ENCODE results near the gene ERP44.
"Not testable (repeated sequence)": the region's sequence is repeated elsewhere in the genome, so short reads cannot be mapped to it uniquely, and the experiment has no call there.

The ERP44 gene

GRCh38 chr9:99999797-100000196, 99.0 kb downstream of the ERP44 start:
- DNase-seq (ENCODE audit: low spot score) = no peak
- in situ Hi-C loops (cut with MboI; ENCODE audit: low sequenced_read_pairs, unreplicated experiment) = loop anchor here (25.0 kb wide), 1 partner anchor 737 kb away; no protein-coding TSS in a partner anchor
- TF ChIP-seq CTCF (IDR thresholded peaks at IDR 0.05; ENCODE audit: borderline replicate concordance, control extremely low read depth, extremely low read depth, insufficient read depth, missing control alignments) = no peak

GRCh38 chr9:99998866-99999265, 99.9 kb downstream of the ERP44 start:
- no peak for DNase-seq (ENCODE audit: low spot score)
- in situ Hi-C loops (cut with MboI; ENCODE audit: low sequenced_read_pairs, unreplicated experiment) = no loop called here
- TF ChIP-seq CTCF (IDR thresholded peaks at IDR 0.05; ENCODE audit: borderline replicate concordance, control extremely low read depth, extremely low read depth, insufficient read depth, missing control alignments) = no peak

GRCh38 chr9:99998266-99998665, 100.5 kb downstream of the ERP44 start:
- TF ChIP-seq CTCF (IDR thresholded peaks at IDR 0.05; ENCODE audit: borderline replicate concordance, control extremely low read depth, extremely low read depth, insufficient read depth, missing control alignments) = no peak
- in situ Hi-C loops (cut with MboI; ENCODE audit: low sequenced_read_pairs, unreplicated experiment) = no loop called here
- DNase-seq (ENCODE audit: low spot score) = no peak

- in situ Hi-C loops (cut with MboI; ENCODE audit: low sequenced_read_pairs, unreplicated experiment); DNase-seq (ENCODE audit: low spot score): not testable (repeated sequence)
These were observed 108.3 kb downstream of the ERP44 start for GRCh38 chr9:99990508-99990907.

- in situ Hi-C loops (cut with MboI; ENCODE audit: low sequenced_read_pairs, unreplicated experiment) = no loop called here
- no peak for DNase-seq (ENCODE audit: low spot score)
- TF ChIP-seq CTCF (IDR thresholded peaks at IDR 0.05; ENCODE audit: borderline replicate concordance, control extremely low read depth, extremely low read depth, insufficient read depth, missing control alignments) = no peak
These were observed 112.2 kb downstream of the ERP44 start for GRCh38 chr9:99986642-99987041.

GRCh38 chr9:99980598-99980997, 118.2 kb downstream of the ERP44 start:
- no peak for DNase-seq (ENCODE audit: low spot score)
- no peak for TF ChIP-seq CTCF (IDR thresholded peaks at IDR 0.05; ENCODE audit: borderline replicate concordance, control extremely low read depth, extremely low read depth, insufficient read depth, missing control alignments)
- in situ Hi-C loops (cut with MboI; ENCODE audit: low sequenced_read_pairs, unreplicated experiment) = no loop called here

DNA sequence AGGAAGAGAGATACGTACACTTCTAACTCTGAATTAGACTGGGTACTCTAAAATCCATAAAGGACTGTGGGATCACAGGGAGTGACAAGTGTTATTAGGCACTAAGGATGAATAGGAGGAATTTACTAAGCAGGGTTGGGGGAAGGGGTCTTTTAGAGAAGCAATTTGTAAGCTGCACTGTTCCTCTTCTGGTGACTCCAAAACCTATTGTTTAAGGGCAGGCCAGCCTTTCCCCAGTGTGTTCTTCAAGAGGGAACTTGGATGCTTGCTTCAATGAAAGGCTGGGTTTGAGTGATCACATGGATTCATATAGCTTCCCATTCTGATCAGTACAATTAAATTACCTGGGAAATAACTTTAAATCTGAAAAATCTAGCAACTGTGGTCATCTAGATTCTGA, 120.6 kb downstream of the ERP44 start:
- no peak for DNase-seq (ENCODE audit: low spot score)
- TF ChIP-seq CTCF (IDR thresholded peaks at IDR 0.05; ENCODE audit: borderline replicate concordance, control extremely low read depth, extremely low read depth, insufficient read depth, missing control alignments) = no peak
- in situ Hi-C loops (cut with MboI; ENCODE audit: low sequenced_read_pairs, unreplicated experiment) = no loop called here
